Natural killer cell treated with Interleukin-12 subunit alpha and Interleukin-12 subunit beta and Interleukin-15 and Interleukin-18, amount 100 ng/mL, for 72 hours (primary cell): Measurements from ENCODE around the gene USP15. TPM values are rescaled to one million over a fixed set of nuclear protein-coding genes. Genes with fewer than 3 reads are reported as not detected.

ENCODE experiments used
- ATAC-seq, 2 donors: fragments of 150-1000 bp; cut with Tn5 transposase in 1 of 2; sonication (Bioruptor Pico), chemical (Tn5 transposase) in 1 of 2; 2 replicates each; pipeline ENCODE4 v1.10.0; 2021
- DNase-seq: peaks from one replicate; pipeline ENCODE4 v3.0.0; 2022; ENCODE audit warnings: low spot score
- H3K27ac Mint-ChIP-seq, 2 donors: 1 replicate in 1 of 2; 2 replicates in 1 of 2; pipeline ENCODE4 v1.8.0; 2022; ENCODE audit warnings: mixed read lengths in 2 of 2, mild to moderate bottlenecking in 1 of 2, moderate library complexity in 1 of 2
- H3K27me3 Mint-ChIP-seq, 2 donors: 1 replicate in 1 of 2; 2 replicates in 1 of 2; pipeline ENCODE4 v1.8.0; 2022; ENCODE audit warnings: mixed read lengths in 2 of 2
- H3K36me3 Mint-ChIP-seq: one replicate; pipeline ENCODE4 v1.8.0; 2022; ENCODE audit warnings: mixed read lengths
- H3K4me1 Mint-ChIP-seq, 2 donors: 1 replicate in 1 of 2; 2 replicates in 1 of 2; pipeline ENCODE4 v1.8.0; 2022; ENCODE audit warnings: low read depth in 2 of 2, mixed read lengths in 2 of 2, mild to moderate bottlenecking in 1 of 2
- H3K4me3 Mint-ChIP-seq: one replicate; pipeline ENCODE4 v1.8.0; 2022; ENCODE audit warnings: mixed read lengths
- H3K9me3 Mint-ChIP-seq: 2 replicates; pipeline ENCODE4 v1.8.0; 2022; ENCODE audit warnings: mixed read lengths
- total RNA-seq, 2 donors: library from RNA; stranded (reverse); gene quantifications; one replicate each; pipeline ENCODE4 v1.2.3, GENCODE V29; 2022

Gene USP15
- total RNA-seq, 2 donors from 2014 or later: 154 to 159 TPM

DNA sequence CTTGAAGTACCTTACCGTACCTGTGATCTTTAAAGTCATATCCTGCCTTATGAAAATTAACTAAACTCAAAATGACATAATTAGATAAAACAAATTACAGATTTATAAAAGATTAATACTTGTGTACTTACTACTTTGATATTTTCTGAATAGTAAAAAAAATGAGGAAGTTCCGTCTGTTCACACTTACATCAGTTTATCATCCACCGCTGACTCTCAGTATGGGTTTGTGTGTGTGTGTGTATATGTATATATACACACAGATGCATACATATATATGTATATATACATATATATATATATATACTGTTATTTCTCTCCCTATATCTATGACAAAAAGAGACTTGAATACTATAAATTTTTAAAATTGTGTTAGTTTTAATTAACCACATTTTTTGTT lies 141.4 kb downstream of the USP15 start:
- Mint-ChIP-seq H3K36me3 (peaks cover 27% of the 10 kb centered on the region), H3K4me1 (peaks cover 10 to 12% of the 10 kb centered on the region in 2 donors), H3K4me3 (no peak overlapping the region), H3K9me3 (no peaks in the 10 kb centered on the region), H3K27me3 (no peaks in the 10 kb centered on the region), H3K27ac (peak overlapping the region in 1 of 2 donors; percentile 36)
- DNase-seq (no peak), ATAC-seq (no peak)

DNA sequence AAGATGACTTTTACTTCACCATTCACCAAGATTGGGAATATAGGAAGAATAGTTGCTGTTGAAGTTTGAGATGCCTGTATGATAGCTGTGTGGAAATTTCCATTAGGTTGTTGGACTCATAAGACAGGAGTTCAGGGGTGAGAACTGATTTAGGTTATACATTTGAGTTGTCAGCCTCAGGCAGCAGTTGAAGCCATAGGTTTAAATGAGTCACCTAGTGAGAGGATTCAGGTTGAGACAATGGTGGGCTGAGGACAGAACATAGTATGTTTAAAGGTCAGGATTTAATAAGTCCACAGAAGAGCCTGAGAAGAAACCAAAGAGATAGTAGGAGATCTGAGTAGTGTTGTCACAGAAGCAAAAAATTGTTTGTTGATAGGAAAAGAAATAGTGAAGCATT lies 142.8 kb downstream of the USP15 start:
- no peak for ATAC-seq
- peaks cover 26% of the 10 kb centered on the region for H3K36me3 Mint-ChIP-seq

DNA sequence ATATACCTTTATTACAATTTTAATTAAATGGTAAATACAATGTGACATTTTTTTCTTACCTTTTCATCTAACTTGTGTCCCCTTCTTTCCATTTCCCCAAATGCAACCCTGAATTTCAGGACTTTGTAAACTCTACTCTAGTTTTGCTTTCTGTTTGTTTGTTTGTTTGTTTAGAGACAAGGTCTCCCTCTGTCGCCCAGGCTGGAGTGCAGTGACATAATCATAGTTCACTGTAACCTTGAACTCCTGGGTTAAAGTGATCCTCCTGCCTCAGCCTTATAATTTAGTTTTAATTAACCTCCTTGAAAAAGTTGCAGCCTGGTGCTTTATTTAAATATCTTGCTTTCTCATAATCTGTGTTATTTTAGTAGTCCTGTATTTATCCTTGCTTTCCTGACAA lies 147.4 kb downstream of the USP15 start:
- Mint-ChIP-seq H3K4me3 (no peak overlapping the region), H3K27me3 (no peaks in the 10 kb centered on the region), H3K36me3 (peaks cover 9% of the 10 kb centered on the region), H3K9me3 (no peaks in the 10 kb centered on the region), H3K4me1 (peaks cover 4 to 6% of the 10 kb centered on the region in 2 donors), H3K27ac (no peak overlapping the region)
- ATAC-seq (no peak), DNase-seq (no peak)

More for the DNA sequence above, 142.8 kb downstream of the USP15 start:
- no peak overlapping the region for H3K4me3 Mint-ChIP-seq
- no peak for DNase-seq
- no peaks in the 10 kb centered on the region for H3K27me3 Mint-ChIP-seq
- H3K4me1 Mint-ChIP-seq: peaks cover 10 to 12% of the 10 kb centered on the region in 2 donors
- H3K27ac Mint-ChIP-seq: peak overlapping the region; percentile 4 to 36
- no peaks in the 10 kb centered on the region for H3K9me3 Mint-ChIP-seq

DNA sequence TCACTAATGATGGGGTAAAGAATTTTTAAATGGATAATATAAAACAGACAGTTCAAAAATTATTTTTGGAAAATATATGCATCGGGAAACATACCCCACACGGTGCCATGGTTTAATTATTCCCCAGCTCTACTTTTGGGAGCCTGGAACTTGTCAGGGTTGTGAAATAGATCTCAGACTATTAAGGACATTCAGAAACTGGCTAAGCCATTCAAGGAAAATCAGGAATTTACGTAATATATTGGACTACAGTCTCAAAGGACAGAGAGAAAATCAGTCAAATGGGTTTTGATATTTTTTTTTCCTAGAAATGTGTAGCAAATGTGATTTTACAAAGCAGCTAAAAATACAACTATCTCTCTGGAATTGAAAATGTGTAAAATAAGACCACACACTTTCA lies 148.9 kb downstream of the USP15 start:
- ATAC-seq: no peak
- Mint-ChIP-seq H3K27ac (no peak overlapping the region), H3K4me3 (no peak overlapping the region), H3K36me3 (no peaks in the 10 kb centered on the region), H3K4me1 (no peaks in the 10 kb centered on the region), H3K27me3 (no peaks in the 10 kb centered on the region), H3K9me3 (no peaks in the 10 kb centered on the region)
- no peak for DNase-seq

GRCh38 chr12:62414180-62414579 lies 154.0 kb downstream of the USP15 start:
- Mint-ChIP-seq H3K27me3 (peaks cover 0 to under 1% of the 10 kb centered on the region in 2 donors), H3K36me3 (peaks cover 2% of the 10 kb centered on the region), H3K4me1 (peaks cover 2 to 3% of the 10 kb centered on the region in 2 donors), H3K27ac (no peak overlapping the region), H3K4me3 (no peak overlapping the region), H3K9me3 (peaks cover under 1% of the 10 kb centered on the region)
- no peak for DNase-seq
- ATAC-seq: no peak

DNA sequence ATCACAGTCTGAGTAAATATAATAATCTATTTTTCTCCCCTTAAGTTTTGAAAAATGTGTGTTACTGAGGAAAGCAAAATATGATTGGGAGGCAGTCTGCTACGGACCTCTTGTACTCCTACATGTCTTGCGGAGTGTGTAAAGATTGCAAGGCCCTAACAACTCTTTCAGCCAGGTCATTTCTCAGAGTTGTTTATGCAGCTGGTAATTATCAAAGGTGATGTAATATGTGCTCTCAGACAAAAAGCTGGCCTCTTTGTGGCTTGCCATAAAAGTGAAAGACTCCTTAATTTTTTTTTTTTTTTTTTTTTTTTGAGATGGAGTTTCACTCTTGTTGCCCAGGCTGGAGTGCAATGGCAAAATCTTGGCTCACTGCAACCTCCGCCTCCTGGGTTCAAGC lies 165.9 kb downstream of the USP15 start:
- Mint-ChIP-seq H3K27ac (no peak overlapping the region), H3K9me3 (peaks cover 16% of the 10 kb centered on the region), H3K4me1 (no peaks in the 10 kb centered on the region), H3K36me3 (peaks cover 29% of the 10 kb centered on the region), H3K27me3 (peaks cover 14 to 20% of the 10 kb centered on the region in 2 donors), H3K4me3 (no peak overlapping the region)
- ATAC-seq (no peak), DNase-seq (no peak)

DNA sequence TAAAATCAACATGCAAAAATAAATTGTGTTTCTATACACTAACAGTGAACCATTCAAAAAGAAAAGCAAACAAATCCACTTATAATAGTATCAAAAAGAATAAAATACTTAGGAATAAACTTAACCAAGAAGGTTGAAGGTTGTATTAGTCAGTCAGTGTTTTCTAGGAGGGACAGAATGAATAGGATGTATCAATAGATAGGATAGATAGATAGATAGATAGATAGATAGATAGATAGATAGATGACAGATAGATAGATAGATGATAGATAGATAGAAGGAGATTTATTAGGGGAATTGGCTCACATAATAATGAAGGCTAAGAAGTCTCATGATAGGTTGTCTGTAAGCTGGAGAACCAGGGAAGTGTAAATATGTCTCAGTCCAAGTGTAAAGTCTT lies 169.3 kb downstream of the USP15 start:
- Mint-ChIP-seq H3K4me3 (no peak overlapping the region), H3K9me3 (no peaks in the 10 kb centered on the region), H3K27ac (no peak overlapping the region), H3K27me3 (peaks cover 24 to 41% of the 10 kb centered on the region in 2 donors), H3K4me1 (peaks cover 0 to under 1% of the 10 kb centered on the region in 2 donors), H3K36me3 (peaks cover 11% of the 10 kb centered on the region)
- no peak for DNase-seq
- ATAC-seq: no peak

DNA sequence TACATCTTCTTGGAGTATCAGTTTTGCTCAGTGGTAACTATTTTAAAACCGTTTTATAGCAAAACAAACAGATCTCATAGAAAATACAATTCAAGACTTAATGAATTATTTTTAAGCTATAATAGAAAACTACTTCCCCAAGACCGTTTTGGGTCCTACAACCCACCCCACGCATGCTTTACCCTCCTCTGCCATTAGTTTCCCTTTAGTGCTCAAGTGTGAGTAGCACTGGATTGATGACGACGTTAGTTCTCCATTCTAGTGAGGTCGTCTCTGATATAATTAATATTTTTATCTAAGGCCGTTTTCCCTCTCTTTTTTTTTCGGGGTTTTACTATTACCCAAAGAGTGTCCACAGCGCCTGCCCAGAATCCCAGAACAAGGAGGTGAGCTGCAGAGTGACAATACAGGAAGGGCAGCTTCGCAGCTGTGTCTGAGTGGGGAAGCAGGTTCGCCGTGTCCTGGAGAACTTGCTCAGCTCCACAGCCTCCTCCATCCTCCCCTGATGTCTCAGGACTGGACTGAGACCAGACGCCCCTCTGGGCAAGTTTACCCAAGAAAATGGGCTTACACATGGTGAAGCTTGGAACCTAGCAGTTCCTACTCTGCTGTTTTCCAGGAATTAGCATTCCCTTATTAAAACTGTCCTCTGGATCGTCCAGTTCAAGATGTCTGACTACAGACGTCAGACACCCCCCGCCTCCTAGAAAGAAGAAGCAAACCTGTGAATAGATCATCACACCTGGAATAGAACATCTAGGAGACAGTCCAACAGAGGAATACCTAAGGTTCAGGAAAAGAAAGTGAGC lies 174.5 kb downstream of the USP15 start:
- Mint-ChIP-seq H3K4me3 (peak overlapping the region; percentile 81), H3K4me1 (peaks cover 12 to 14% of the 10 kb centered on the region in 2 donors), H3K9me3 (no peaks in the 10 kb centered on the region), H3K27me3 (peaks cover 40 to 51% of the 10 kb centered on the region in 2 donors), H3K27ac (peak overlapping the region in 1 of 2 donors; percentile 20), H3K36me3 (no peaks in the 10 kb centered on the region)
- DNase-seq (no peak), ATAC-seq (peak; percentile 54 to 56)

DNA sequence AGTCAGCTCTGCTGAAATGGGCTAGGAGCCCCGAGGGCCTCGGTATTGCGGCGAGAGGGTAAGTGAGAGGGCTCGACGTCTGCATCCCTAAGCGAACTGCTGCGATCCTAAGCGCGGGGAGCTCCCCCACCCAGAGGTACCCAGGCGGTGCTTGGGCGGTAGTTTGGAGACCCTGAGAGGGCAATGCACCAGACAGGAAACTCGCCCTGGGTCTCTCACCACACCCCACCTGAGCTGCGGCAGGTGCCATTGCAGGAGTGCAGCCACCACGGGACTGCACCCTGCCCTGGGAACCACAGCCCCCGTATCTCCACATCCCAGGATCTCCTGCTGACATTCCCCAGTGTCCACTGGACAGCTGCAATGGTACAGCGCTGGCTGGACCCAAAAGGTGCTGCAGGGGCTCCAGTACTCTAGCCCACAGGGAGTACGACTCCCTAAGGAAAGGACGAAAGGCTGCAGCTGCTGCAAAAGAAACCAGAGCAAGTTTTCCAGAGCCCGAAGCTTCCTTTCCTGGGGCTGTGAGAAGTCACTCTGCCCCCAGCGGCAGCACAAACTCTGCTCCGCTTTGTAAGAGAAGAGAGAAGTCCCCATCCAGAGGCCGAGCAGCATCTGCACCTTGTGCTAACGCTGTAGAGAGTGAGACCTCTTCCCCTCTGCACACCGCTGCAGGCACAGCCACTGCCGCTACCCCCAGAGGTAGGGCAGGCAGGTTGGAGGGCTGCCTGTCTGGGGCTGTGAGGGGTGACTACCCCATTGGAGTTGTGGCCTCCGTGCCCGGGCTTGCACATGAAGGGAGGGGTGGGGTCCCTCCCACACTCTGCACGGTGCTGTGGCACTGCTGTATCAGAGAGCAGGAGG lies 175.3 kb downstream of the USP15 start:
- Mint-ChIP-seq H3K4me3 (peak overlapping the region; percentile 81), H3K9me3 (no peaks in the 10 kb centered on the region), H3K27me3 (peaks cover 38 to 43% of the 10 kb centered on the region in 2 donors), H3K27ac (no peak overlapping the region), H3K4me1 (peaks cover 12 to 14% of the 10 kb centered on the region in 2 donors), H3K36me3 (no peaks in the 10 kb centered on the region)
- DNase-seq (no peak), ATAC-seq (peak; percentile 60 to 63)

GRCh38 chr12:62436164-62436503 lies 175.9 kb downstream of the USP15 start:
- H3K4me3 Mint-ChIP-seq: peak overlapping the region; percentile 11
- H3K27me3 Mint-ChIP-seq: peaks cover 32 to 36% of the 10 kb centered on the region in 2 donors
- peaks cover 2% of the 10 kb centered on the region for H3K36me3 Mint-ChIP-seq
- DNase-seq: no peak
- no peak overlapping the region for H3K27ac Mint-ChIP-seq
- H3K9me3 Mint-ChIP-seq: no peaks in the 10 kb centered on the region
- ATAC-seq: peak; percentile 17 to 44
- peaks cover 12 to 14% of the 10 kb centered on the region in 2 donors for H3K4me1 Mint-ChIP-seq

DNA sequence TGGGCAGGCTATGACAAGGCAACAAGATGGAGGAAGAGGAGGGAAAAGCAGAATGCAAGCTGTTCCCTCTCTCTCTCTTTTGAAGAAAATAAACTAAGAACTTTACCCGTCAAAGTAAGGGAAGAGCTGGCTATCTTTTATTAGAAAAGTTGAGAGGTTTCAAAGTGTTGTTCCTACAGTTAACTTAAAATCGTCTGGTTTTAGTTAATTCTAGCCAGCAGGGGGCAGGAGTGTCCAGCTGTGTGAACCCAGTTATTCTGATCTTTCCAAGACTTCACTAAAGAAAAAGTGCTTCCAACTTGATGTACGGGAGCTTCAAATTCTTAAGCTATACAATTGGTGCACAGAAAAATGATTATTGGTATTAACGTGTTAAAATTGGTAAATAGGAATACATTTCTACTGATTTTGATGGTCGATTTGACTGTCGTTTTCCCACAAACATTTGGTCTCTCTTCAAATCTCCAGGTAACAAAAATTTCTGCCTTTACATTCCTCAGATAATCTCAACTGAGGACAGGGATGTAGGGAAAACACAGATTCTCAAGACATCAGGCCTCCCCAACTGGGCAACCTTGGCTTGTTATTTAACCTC lies 178.0 kb downstream of the USP15 start:
- ATAC-seq: no peak
- Mint-ChIP-seq H3K9me3 (no peaks in the 10 kb centered on the region), H3K36me3 (peaks cover 16% of the 10 kb centered on the region), H3K4me3 (no peak overlapping the region), H3K4me1 (peaks cover 12 to 14% of the 10 kb centered on the region in 2 donors), H3K27ac (no peak overlapping the region), H3K27me3 (peaks cover 16 to 29% of the 10 kb centered on the region in 2 donors)
- DNase-seq: peak; percentile 63

DNA sequence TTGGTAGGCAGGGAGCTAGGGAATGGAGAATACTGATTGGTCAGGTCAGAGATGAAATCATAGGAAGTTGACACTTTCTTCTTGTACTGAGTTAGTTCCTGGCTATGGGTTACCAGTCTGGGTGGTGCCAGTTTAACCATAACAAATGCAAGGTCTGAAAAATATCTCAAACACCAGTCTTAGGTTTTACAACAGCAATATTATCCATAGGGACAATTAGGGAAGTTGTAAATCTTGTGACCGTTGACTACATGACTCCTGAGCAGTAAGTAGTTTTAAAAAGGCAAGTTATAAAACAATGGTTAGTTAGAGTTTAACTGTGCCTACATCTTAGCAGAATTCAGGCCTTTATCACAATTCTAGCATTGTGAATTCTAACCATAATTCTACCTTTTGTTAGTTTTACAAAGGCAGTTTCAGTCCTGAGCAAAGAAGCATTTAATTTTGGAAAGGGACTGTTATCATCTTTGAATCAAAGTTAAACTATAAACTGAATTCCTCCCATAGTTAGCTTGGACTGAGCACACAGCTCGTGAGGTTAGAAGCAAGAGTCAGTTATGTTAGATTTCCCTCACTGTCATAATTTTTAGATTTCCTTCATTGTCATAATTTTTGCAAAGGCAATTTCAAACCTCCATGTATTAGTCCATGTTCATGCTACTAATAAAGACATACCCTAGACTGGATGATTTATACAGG lies 186.7 kb downstream of the USP15 start:
- no peaks in the 10 kb centered on the region for H3K4me1 Mint-ChIP-seq
- H3K9me3 Mint-ChIP-seq: peaks cover 3% of the 10 kb centered on the region
- peaks cover 13% of the 10 kb centered on the region for H3K36me3 Mint-ChIP-seq
- no peak overlapping the region for H3K27ac Mint-ChIP-seq
- peaks cover 0 to 6% of the 10 kb centered on the region in 2 donors for H3K27me3 Mint-ChIP-seq
- ATAC-seq: no peak
- H3K4me3 Mint-ChIP-seq: no peak overlapping the region
- DNase-seq: no peak

DNA sequence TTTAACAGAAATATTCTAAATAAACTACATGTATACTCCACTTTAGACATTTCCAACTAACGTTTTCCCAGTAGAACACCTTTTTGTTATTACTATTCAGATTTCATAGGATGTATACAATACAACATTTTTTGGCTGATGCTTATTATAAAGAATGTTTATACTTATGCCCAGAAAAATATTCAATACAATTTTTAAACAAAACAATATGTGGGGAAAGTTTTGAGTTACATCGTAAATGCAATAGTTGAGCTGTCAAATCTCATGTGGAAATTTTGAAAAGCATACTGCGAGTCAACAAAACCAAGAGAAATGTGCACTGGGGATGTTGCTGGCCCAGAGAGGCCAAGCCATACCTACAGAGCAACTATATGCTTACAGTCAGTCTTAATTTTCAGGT lies 188.2 kb downstream of the USP15 start:
- H3K36me3 Mint-ChIP-seq: peaks cover 5% of the 10 kb centered on the region
- no peak overlapping the region for H3K27ac Mint-ChIP-seq
- ATAC-seq: no peak
- H3K9me3 Mint-ChIP-seq: peaks cover 3% of the 10 kb centered on the region
- H3K4me3 Mint-ChIP-seq: no peak overlapping the region
- no peaks in the 10 kb centered on the region for H3K4me1 Mint-ChIP-seq
- H3K27me3 Mint-ChIP-seq: peaks cover 0 to 5% of the 10 kb centered on the region in 2 donors
- no peak for DNase-seq
